Keratinocyte (primary cell): ENCODE measurements around the gene CORO7. TPM values are rescaled to one million over a fixed set of nuclear protein-coding genes. Genes with fewer than 3 reads are reported as not detected.

Source experiments
- DNase-seq: peaks from one replicate; pipeline ENCODE4 v3.0.0-alpha.2; 2011; ENCODE audit warnings: low read depth, missing footprints, low spot score
- FAIRE-seq: peaks from 2 replicates; lab custom pipeline; 2011; peaks lifted over from hg19 to GRCh38; lab: Jason Lieb, UNC
- H2AFZ ChIP-seq: 2 replicates; pipeline ENCODE4 v1.6.0; 2012; ENCODE audit warnings: low read length, control low read depth, inconsistent platforms; ENCODE audit not compliant: control insufficient read depth
- H3K27ac ChIP-seq: 2 replicates; pipeline ENCODE4 v1.5.1; 2011; ENCODE audit warnings: low read length; ENCODE audit not compliant: control insufficient read depth, insufficient read depth
- H3K27me3 ChIP-seq: 3 replicates; pipeline ENCODE4 v1.6.0; 2011; ENCODE audit warnings: low read length; ENCODE audit not compliant: control insufficient read depth, insufficient read depth; ENCODE audit errors: extremely low read depth
- H3K36me3 ChIP-seq, 2 experiments: 2 replicates in 1 of 2; 3 replicates in 1 of 2; pipeline ENCODE4 v1.5.1; 2011; ENCODE audit warnings: low read length in 2 of 2, mild to moderate bottlenecking in 1 of 2; ENCODE audit not compliant: control insufficient read depth in 2 of 2, insufficient read depth in 2 of 2; ENCODE audit errors: extremely low read depth in 1 of 2
- H3K4me1 ChIP-seq: 3 replicates; pipeline ENCODE4 v1.5.1; 2011; ENCODE audit warnings: low read length; ENCODE audit not compliant: control insufficient read depth, insufficient read depth; ENCODE audit errors: extremely low read depth
- H3K4me2 ChIP-seq: 3 replicates; pipeline ENCODE4 v1.6.0; 2011; ENCODE audit warnings: low read depth, low read length; ENCODE audit not compliant: control insufficient read depth, insufficient read depth; ENCODE audit errors: extremely low read depth
- H3K4me3 ChIP-seq, 3 experiments: fragments of 200-600 bp in 1 of 3; sonication (generic) in 1 of 3; 2 replicates in 2 of 3; 3 replicates in 1 of 3; pipeline ENCODE4 v1.5.1; 2011 to 2016; ENCODE audit warnings: low read length in 3 of 3, mild to moderate bottlenecking in 3 of 3, control low read depth in 2 of 3, inconsistent platforms in 1 of 3, low read depth in 1 of 3, mixed read lengths in 1 of 3, mixed run types in 1 of 3, moderate library complexity in 1 of 3; ENCODE audit not compliant: control insufficient read depth in 2 of 3, insufficient read depth in 2 of 3; ENCODE audit errors: extremely low read depth in 1 of 3
- H3K79me2 ChIP-seq: 2 replicates; pipeline ENCODE4 v1.6.0; 2012; ENCODE audit warnings: low read length; ENCODE audit not compliant: control insufficient read depth, insufficient read depth
- H3K9ac ChIP-seq: 3 replicates; pipeline ENCODE4 v1.6.0; 2011; ENCODE audit warnings: low read length; ENCODE audit not compliant: control insufficient read depth, insufficient read depth; ENCODE audit errors: extremely low read depth
- H3K9me1 ChIP-seq: 3 replicates; pipeline ENCODE4 v1.6.0; 2011; ENCODE audit warnings: low read length; ENCODE audit not compliant: control insufficient read depth, insufficient read depth; ENCODE audit errors: extremely low read depth
- H3K9me3 ChIP-seq: 2 replicates; pipeline ENCODE4 v1.5.1; 2012; ENCODE audit warnings: low read depth, low read length; ENCODE audit not compliant: control insufficient read depth
- H4K20me1 ChIP-seq: 3 replicates; pipeline ENCODE4 v1.6.0; 2011; ENCODE audit warnings: low read length; ENCODE audit not compliant: control insufficient read depth, insufficient read depth; ENCODE audit errors: extremely low read depth
- CTCF ChIP-seq, 3 experiments: IDR thresholded peaks in 1 of 3; conservative IDR thresholded peaks in 1 of 3; optimal IDR thresholded peaks in 1 of 3; 2 replicates in 2 of 3; 3 replicates in 1 of 3; pipeline versions ENCODE3 to v1.5.1; 2011; ENCODE audit warnings: low read length in 3 of 3, mild to moderate bottlenecking in 3 of 3, moderate library complexity in 2 of 3, control low read depth in 1 of 3, inconsistent platforms in 1 of 3; ENCODE audit not compliant: insufficient read depth in 2 of 3; ENCODE audit errors: extremely low read depth in 1 of 3
- EZH2 ChIP-seq: IDR thresholded peaks from one replicate; pipeline ENCODE4 v1.6.1; 2012; ENCODE audit warnings: inconsistent platforms, mild to moderate bottlenecking, low read length, moderate library complexity
- dilution Hi-C: fragments of 300-500 bp; cut with MboI; formaldehyde crosslinking; loops from one replicate; pipeline ENCODE4 v1.7.0; 2020; ENCODE audit warnings: low sequenced_read_pairs; ENCODE audit not compliant: extremely low pct_ligation_motif_present
- polyA plus RNA-seq, 5 experiments: library from polyadenylated mRNA; depleted of rRNA in 3 of 5; stranded (reverse) in 3 of 5; stranded (forward) in 1 of 5; unstranded in 1 of 5; fragments of >200 nt; gene quantifications; 1 replicate in 1 of 5; 2 replicates in 3 of 5; 3 replicates in 1 of 5; pipeline versions ENCODE4 v1.2.1 to v1.2.3, GENCODE V29; 2011 to 2012; ENCODE audit warnings: missing spikeins in 2 of 5, low read depth in 1 of 5, low replicate concordance in 1 of 5

The CORO7 gene
- polyA plus RNA-seq, 1 donor (not counting 4 experiments of a cell fraction or from before 2014, with no cell fraction given), result 8.4 TPM

- dilution Hi-C loops, result no loop called here
- H3K27me3 ChIP-seq, result no peaks in the 10 kb centered on the region
- no peak for FAIRE-seq
Measured at GRCh38 chr16:4364196-4365013, 52.0 kb downstream of the CORO7 start.

GRCh38 chr16:4362476-4363135 is 53.8 kb downstream of the CORO7 start:
- H3K36me3 ChIP-seq, result peaks cover 5 to 18% of the 10 kb centered on the region in 2 experiments
- TF ChIP-seq CTCF (optimal IDR thresholded peaks at IDR 0.05 in 1 of 3, IDR thresholded peaks at IDR 0.05 in 1 of 3, conservative IDR thresholded peaks at IDR 0.05 in 1 of 3; ENCODE audit: extremely low read depth in 1 of 3, insufficient read depth in 2 of 3, low read length in 3 of 3) (no peak), EZH2 (no peak)
- no peak overlapping the region for H2AFZ ChIP-seq
- no peak overlapping the region for H3K4me3 ChIP-seq
- no peak overlapping the region for H3K9ac ChIP-seq
- no peaks in the 10 kb centered on the region for H3K4me1 ChIP-seq
- DNase-seq, result no peak
- H3K79me2 ChIP-seq, result no peaks in the 10 kb centered on the region
- dilution Hi-C loops, result no loop called here
- no peaks in the 10 kb centered on the region for H3K27me3 ChIP-seq
- H3K4me2 ChIP-seq, result no peak overlapping the region
- no peak overlapping the region for H3K27ac ChIP-seq
- H3K9me1 ChIP-seq, result no peaks in the 10 kb centered on the region
- H3K9me3 ChIP-seq, result no peaks in the 10 kb centered on the region
- no peaks in the 10 kb centered on the region for H4K20me1 ChIP-seq
- no peak for FAIRE-seq

More at GRCh38 chr16:4364196-4365013, 52.0 kb downstream of the CORO7 start:
- no peak overlapping the region for H2AFZ ChIP-seq
- H3K4me1 ChIP-seq, result peaks cover 7% of the 10 kb centered on the region
- no peak for TF ChIP-seq CTCF (optimal IDR thresholded peaks at IDR 0.05 in 1 of 3, IDR thresholded peaks at IDR 0.05 in 1 of 3, conservative IDR thresholded peaks at IDR 0.05 in 1 of 3; ENCODE audit: extremely low read depth in 1 of 3, insufficient read depth in 2 of 3, low read length in 3 of 3)
- no peak for TF ChIP-seq EZH2
- no peak overlapping the region for H3K27ac ChIP-seq
- H3K4me2 ChIP-seq, result no peak overlapping the region
- H3K9me3 ChIP-seq, result no peaks in the 10 kb centered on the region
- peaks cover 5 to 11% of the 10 kb centered on the region in 2 experiments for H3K36me3 ChIP-seq
- H3K9me1 ChIP-seq, result no peaks in the 10 kb centered on the region
- no peak overlapping the region for H3K9ac ChIP-seq
- no peak overlapping the region for H3K4me3 ChIP-seq
- no peaks in the 10 kb centered on the region for H4K20me1 ChIP-seq
- no peaks in the 10 kb centered on the region for H3K79me2 ChIP-seq
- no peak for DNase-seq
